Measurements from ENCODE around the gene ATXN7L1.

The ATXN7L1 gene

GRCh38 chr7:105902325-105902911, 26.0 kb upstream of the ATXN7L1 start:
- Histone ChIP-seq H3K27me3 (replicated peaks; ENCODE audit: insufficient read depth, low read length) (no peaks in the 10 kb centered on the region), H3K36me3 (replicated peaks; ENCODE audit: insufficient read depth, low read length) (no peaks in the 10 kb centered on the region), H3K4me2 (ENCODE audit: low read depth, low read length) (no peak overlapping the region), H3K9me3 (replicated peaks; ENCODE audit: insufficient read depth, low read length) (no peaks in the 10 kb centered on the region), H3K4me1 (ENCODE audit: low read length) (no peaks in the 10 kb centered on the region; the same call in 1 of the 2 replicates), H2AFZ (ENCODE audit: low read length) (no peak overlapping the region), H4K20me1 (ENCODE audit: insufficient read depth, low read length) (no peaks in the 10 kb centered on the region), H3K79me2 (ENCODE audit: low read length) (no peaks in the 10 kb centered on the region), H3K9me2 (replicated peaks; ENCODE audit: insufficient read depth, low read length) (no peaks in the 10 kb centered on the region), H3F3A (ENCODE audit: insufficient read depth, low read length) (no peaks in the 10 kb centered on the region), H3K27ac (ENCODE audit: low read length) (no peak overlapping the region), H3K4me3 (ENCODE audit: low read length) (no peak overlapping the region), H3K9ac (ENCODE audit: low read length) (no peak overlapping the region)
- DNase-seq: no peak
- no peak for TF ChIP-seq EZH2 (optimal IDR thresholded peaks at IDR 0.05; ENCODE audit: low read depth, low read length)

- no peak overlapping the region for H3K4me2 ChIP-seq (ENCODE audit: low read depth, low read length)
- no peaks in the 10 kb centered on the region for H3K36me3 ChIP-seq (replicated peaks; ENCODE audit: insufficient read depth, low read length)
- H3K27ac ChIP-seq (ENCODE audit: low read length): no peak overlapping the region
- DNase-seq: no peak
- H3K9me3 ChIP-seq (replicated peaks; ENCODE audit: insufficient read depth, low read length): no peaks in the 10 kb centered on the region
- TF ChIP-seq EZH2phosphoT487 (IDR thresholded peaks at IDR 0.05; ENCODE audit: low read length) (no peak), CTCF (IDR thresholded peaks at IDR 0.05; ENCODE audit: low read length) (no peak), EZH2 (optimal IDR thresholded peaks at IDR 0.05; ENCODE audit: low read depth, low read length) (no peak)
- no peaks in the 10 kb centered on the region; the same call in 1 of the 2 replicates for H3K4me1 ChIP-seq (ENCODE audit: low read length)
- no peak overlapping the region for H3K9ac ChIP-seq (ENCODE audit: low read length)
- H3K4me3 ChIP-seq (ENCODE audit: low read length): no peak overlapping the region
- no peaks in the 10 kb centered on the region for H3F3A ChIP-seq (ENCODE audit: insufficient read depth, low read length)
- H3K79me2 ChIP-seq (ENCODE audit: low read length): no peaks in the 10 kb centered on the region
- no peak overlapping the region for H2AFZ ChIP-seq (ENCODE audit: low read length)
- no peaks in the 10 kb centered on the region for H3K27me3 ChIP-seq (replicated peaks; ENCODE audit: insufficient read depth, low read length)
- no peaks in the 10 kb centered on the region for H4K20me1 ChIP-seq (ENCODE audit: insufficient read depth, low read length)
- no peaks in the 10 kb centered on the region for H3K9me2 ChIP-seq (replicated peaks; ENCODE audit: insufficient read depth, low read length)
Observed at GRCh38 chr7:105897999-105898398, 21.6 kb upstream of the ATXN7L1 start.

GRCh38 chr7:105896407-105896911, 20.1 kb upstream of the ATXN7L1 start:
- Histone ChIP-seq H2AFZ (ENCODE audit: low read length) (no peak overlapping the region), H3K4me2 (ENCODE audit: low read depth, low read length) (no peak overlapping the region), H3K4me1 (ENCODE audit: low read length) (no peaks in the 10 kb centered on the region), H3K4me3 (ENCODE audit: low read length) (no peak overlapping the region), H3K27ac (ENCODE audit: low read length) (no peak overlapping the region), H3K27me3 (replicated peaks; ENCODE audit: insufficient read depth, low read length) (no peaks in the 10 kb centered on the region; the same call in 1 of the 2 replicates), H3F3A (ENCODE audit: insufficient read depth, low read length) (no peaks in the 10 kb centered on the region), H3K79me2 (ENCODE audit: low read length) (no peaks in the 10 kb centered on the region), H3K36me3 (replicated peaks; ENCODE audit: insufficient read depth, low read length) (no peaks in the 10 kb centered on the region), H4K20me1 (ENCODE audit: insufficient read depth, low read length) (no peaks in the 10 kb centered on the region), H3K9ac (ENCODE audit: low read length) (no peak overlapping the region), H3K9me2 (replicated peaks; ENCODE audit: insufficient read depth, low read length) (no peaks in the 10 kb centered on the region), H3K9me3 (replicated peaks; ENCODE audit: insufficient read depth, low read length) (no peaks in the 10 kb centered on the region)
- DNase-seq: no peak
- TF ChIP-seq EZH2phosphoT487 (IDR thresholded peaks at IDR 0.05; ENCODE audit: low read length): no peak
- no peak for TF ChIP-seq EZH2 (optimal IDR thresholded peaks at IDR 0.05; ENCODE audit: low read depth, low read length)
- no peak for TF ChIP-seq CTCF (IDR thresholded peaks at IDR 0.05; ENCODE audit: low read length)

- Histone ChIP-seq H3K9me2 (replicated peaks; ENCODE audit: insufficient read depth, low read length) (no peaks in the 10 kb centered on the region), H3K4me2 (ENCODE audit: low read depth, low read length) (no peak overlapping the region), H2AFZ (ENCODE audit: low read length) (no peak overlapping the region), H4K20me1 (ENCODE audit: insufficient read depth, low read length) (no peaks in the 10 kb centered on the region), H3K79me2 (ENCODE audit: low read length) (no peaks in the 10 kb centered on the region), H3K4me3 (ENCODE audit: low read length) (no peak overlapping the region), H3K36me3 (replicated peaks; ENCODE audit: insufficient read depth, low read length) (no peaks in the 10 kb centered on the region), H3F3A (ENCODE audit: insufficient read depth, low read length) (no peaks in the 10 kb centered on the region), H3K27me3 (replicated peaks; ENCODE audit: insufficient read depth, low read length) (no peaks in the 10 kb centered on the region; the same call in 1 of the 2 replicates), H3K9ac (ENCODE audit: low read length) (no peak overlapping the region), H3K27ac (ENCODE audit: low read length) (no peak overlapping the region), H3K4me1 (ENCODE audit: low read length) (0 out of 2 replicates have a peak, but pooled peaks cover 7% of the 10 kb centered on the region), H3K9me3 (replicated peaks; ENCODE audit: insufficient read depth, low read length) (no peaks in the 10 kb centered on the region)
- DNase-seq: no peak
- TF ChIP-seq CTCF (IDR thresholded peaks at IDR 0.05; ENCODE audit: low read length) (no peak), EZH2 (optimal IDR thresholded peaks at IDR 0.05; ENCODE audit: low read depth, low read length) (no peak), EZH2phosphoT487 (IDR thresholded peaks at IDR 0.05; ENCODE audit: low read length) (no peak)
Observed at GRCh38 chr7:105894131-105894530, 17.7 kb upstream of the ATXN7L1 start.

Measured in MM.1S (cell line).